HL-60 (cell line): Measurements from ENCODE around the gene ALPL.

Experiments used
- TF ChIP-seq, protein P1 (sequence below): IDR thresholded peaks from one replicate; pipeline ENCODE4 v1.5.1; 2011; ENCODE audit warnings: low read length, control low read depth, inconsistent platforms; ENCODE audit not compliant: insufficient read depth
- TF ChIP-seq, protein P2 (sequence below): IDR thresholded peaks from 2 replicates; pipeline ENCODE4 v1.6.1; 2012; ENCODE audit warnings: low read depth; ENCODE audit not compliant: insufficient replicate concordance

DNA sequence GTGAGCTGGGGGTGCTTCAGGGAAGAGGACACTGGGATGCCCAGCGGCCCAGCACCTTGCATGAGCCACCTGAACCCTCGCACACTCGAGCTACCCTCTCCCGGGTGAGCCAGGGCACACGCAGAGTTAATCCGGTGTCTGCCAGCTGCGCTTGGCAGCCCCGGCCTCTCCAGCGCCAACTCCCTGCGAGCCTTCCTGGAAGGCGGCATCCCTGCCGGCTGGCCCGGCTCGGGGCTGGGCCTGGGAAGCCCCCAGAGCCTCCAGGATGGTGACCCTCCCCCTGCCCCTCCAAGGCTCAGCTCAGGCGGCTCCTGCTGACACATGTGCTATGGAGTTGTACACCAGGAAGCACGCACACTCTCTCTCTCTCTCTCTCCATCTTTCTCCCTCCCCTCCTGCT lies 111.3 kb downstream of the ALPL start:
- TF ChIP-seq, protein P1, sequence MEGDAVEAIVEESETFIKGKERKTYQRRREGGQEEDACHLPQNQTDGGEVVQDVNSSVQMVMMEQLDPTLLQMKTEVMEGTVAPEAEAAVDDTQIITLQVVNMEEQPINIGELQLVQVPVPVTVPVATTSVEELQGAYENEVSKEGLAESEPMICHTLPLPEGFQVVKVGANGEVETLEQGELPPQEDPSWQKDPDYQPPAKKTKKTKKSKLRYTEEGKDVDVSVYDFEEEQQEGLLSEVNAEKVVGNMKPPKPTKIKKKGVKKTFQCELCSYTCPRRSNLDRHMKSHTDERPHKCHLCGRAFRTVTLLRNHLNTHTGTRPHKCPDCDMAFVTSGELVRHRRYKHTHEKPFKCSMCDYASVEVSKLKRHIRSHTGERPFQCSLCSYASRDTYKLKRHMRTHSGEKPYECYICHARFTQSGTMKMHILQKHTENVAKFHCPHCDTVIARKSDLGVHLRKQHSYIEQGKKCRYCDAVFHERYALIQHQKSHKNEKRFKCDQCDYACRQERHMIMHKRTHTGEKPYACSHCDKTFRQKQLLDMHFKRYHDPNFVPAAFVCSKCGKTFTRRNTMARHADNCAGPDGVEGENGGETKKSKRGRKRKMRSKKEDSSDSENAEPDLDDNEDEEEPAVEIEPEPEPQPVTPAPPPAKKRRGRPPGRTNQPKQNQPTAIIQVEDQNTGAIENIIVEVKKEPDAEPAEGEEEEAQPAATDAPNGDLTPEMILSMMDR, result no peak
- TF ChIP-seq, protein P2, sequence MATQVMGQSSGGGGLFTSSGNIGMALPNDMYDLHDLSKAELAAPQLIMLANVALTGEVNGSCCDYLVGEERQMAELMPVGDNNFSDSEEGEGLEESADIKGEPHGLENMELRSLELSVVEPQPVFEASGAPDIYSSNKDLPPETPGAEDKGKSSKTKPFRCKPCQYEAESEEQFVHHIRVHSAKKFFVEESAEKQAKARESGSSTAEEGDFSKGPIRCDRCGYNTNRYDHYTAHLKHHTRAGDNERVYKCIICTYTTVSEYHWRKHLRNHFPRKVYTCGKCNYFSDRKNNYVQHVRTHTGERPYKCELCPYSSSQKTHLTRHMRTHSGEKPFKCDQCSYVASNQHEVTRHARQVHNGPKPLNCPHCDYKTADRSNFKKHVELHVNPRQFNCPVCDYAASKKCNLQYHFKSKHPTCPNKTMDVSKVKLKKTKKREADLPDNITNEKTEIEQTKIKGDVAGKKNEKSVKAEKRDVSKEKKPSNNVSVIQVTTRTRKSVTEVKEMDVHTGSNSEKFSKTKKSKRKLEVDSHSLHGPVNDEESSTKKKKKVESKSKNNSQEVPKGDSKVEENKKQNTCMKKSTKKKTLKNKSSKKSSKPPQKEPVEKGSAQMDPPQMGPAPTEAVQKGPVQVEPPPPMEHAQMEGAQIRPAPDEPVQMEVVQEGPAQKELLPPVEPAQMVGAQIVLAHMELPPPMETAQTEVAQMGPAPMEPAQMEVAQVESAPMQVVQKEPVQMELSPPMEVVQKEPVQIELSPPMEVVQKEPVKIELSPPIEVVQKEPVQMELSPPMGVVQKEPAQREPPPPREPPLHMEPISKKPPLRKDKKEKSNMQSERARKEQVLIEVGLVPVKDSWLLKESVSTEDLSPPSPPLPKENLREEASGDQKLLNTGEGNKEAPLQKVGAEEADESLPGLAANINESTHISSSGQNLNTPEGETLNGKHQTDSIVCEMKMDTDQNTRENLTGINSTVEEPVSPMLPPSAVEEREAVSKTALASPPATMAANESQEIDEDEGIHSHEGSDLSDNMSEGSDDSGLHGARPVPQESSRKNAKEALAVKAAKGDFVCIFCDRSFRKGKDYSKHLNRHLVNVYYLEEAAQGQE, result no peak
